ENCODE results near the gene PLCB1. TPM values are rescaled to one million over a fixed set of nuclear protein-coding genes. Genes with fewer than 3 reads are reported as not detected.

Gene PLCB1
- total RNA-seq, 4 donors from 2014 or later: 13.5 to 110 (median 30.4) TPM

DNA sequence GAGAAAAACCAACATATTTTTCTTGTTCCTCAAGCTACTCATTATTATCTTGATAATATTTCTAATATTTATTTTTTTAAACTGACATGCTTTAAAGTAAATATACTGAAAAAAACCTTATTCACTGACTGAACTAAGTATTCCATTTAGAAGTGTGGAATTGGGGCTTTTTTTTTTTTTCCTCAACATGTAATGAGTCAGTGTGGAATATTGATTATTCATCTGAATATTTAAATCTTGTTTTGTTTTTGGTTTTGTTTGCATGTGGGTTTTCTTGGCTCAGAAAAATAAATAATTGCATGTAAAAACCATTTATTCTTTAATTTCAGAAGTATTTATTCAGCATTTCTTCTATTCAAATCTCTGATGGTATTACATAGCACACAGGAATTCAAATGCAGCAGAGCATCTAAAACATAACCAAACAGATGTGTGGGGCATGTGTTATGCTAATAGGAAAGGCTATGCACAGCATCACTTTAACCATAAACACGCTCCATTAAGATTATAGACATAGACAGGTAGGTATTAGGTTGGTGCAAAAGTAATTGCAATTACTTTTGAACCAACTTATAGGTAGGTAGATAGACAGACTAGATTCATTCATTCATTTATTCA lies 166.5 kb downstream of the PLCB1 start:
- DNase-seq: no peak
- Histone ChIP-seq H3K36me3 (no peaks in the 10 kb centered on the region), H3K4me3 (no peak overlapping the region), H3K9me3 (no peaks in the 10 kb centered on the region), H3K4me1 (no peaks in the 10 kb centered on the region), H3K27ac (no peak overlapping the region), H3K27me3 (no peaks in the 10 kb centered on the region)
- intact Hi-C loops (cut with DNase I; ENCODE audit: low total_unique reads): no loop called here
- TF ChIP-seq, protein P1, sequence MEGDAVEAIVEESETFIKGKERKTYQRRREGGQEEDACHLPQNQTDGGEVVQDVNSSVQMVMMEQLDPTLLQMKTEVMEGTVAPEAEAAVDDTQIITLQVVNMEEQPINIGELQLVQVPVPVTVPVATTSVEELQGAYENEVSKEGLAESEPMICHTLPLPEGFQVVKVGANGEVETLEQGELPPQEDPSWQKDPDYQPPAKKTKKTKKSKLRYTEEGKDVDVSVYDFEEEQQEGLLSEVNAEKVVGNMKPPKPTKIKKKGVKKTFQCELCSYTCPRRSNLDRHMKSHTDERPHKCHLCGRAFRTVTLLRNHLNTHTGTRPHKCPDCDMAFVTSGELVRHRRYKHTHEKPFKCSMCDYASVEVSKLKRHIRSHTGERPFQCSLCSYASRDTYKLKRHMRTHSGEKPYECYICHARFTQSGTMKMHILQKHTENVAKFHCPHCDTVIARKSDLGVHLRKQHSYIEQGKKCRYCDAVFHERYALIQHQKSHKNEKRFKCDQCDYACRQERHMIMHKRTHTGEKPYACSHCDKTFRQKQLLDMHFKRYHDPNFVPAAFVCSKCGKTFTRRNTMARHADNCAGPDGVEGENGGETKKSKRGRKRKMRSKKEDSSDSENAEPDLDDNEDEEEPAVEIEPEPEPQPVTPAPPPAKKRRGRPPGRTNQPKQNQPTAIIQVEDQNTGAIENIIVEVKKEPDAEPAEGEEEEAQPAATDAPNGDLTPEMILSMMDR (IDR thresholded peaks at IDR 0.05): no peak
- TF ChIP-seq POLR2A (IDR thresholded peaks at IDR 0.05): no peak

DNA sequence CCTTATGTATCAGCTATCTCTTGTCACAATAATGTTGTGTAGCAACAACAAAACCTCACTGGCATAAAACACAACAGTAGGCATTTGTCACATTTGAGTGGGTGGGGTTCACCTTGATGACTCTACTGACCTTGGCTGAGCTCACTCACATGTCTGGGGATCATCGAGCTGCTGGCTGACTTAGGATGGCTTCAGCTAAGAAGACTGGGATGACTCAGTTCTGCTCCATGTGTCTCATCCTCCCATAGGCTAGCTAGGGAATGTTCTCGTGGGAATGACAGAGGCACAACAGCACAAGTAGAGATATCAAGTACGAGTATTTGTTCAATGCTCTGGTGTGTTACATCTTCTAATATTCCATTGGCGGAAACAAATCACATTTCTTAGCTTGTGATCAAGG lies 167.9 kb downstream of the PLCB1 start:
- no peaks in the 10 kb centered on the region for H3K4me1 ChIP-seq
- no peak overlapping the region for H3K4me3 ChIP-seq
- intact Hi-C loops (cut with DNase I; ENCODE audit: low total_unique reads): no loop called here
- no peak for TF ChIP-seq POLR2A (IDR thresholded peaks at IDR 0.05)
- TF ChIP-seq, protein P1 (IDR thresholded peaks at IDR 0.05): no peak
- DNase-seq: no peak
- H3K27ac ChIP-seq: no peak overlapping the region
- no peaks in the 10 kb centered on the region for H3K9me3 ChIP-seq
- no peaks in the 10 kb centered on the region for H3K27me3 ChIP-seq
- H3K36me3 ChIP-seq: no peaks in the 10 kb centered on the region

DNA sequence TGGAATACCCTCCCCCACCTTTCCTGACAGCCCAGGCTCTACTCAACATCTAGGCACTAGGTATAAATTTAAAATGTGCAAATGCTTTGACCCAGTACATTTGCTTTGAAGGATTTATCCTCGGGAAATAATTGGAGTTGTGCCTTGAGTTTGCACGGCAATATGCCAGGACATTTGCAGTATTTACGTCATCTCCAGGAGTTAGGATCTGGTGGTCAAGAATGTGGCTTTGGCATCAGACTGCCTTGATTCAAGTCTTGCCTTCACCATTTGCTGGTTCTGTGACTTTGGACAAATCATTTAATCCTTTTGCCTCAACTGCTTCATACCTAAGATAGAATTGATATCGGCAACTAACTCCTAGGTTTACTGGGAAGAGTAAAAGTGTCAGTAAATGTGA lies 169.6 kb downstream of the PLCB1 start:
- Histone ChIP-seq H3K27me3 (no peaks in the 10 kb centered on the region), H3K4me3 (no peak overlapping the region), H3K4me1 (no peaks in the 10 kb centered on the region), H3K27ac (no peak overlapping the region), H3K36me3 (no peaks in the 10 kb centered on the region), H3K9me3 (no peaks in the 10 kb centered on the region)
- TF ChIP-seq, protein P1 (IDR thresholded peaks at IDR 0.05): no peak
- TF ChIP-seq POLR2A (IDR thresholded peaks at IDR 0.05): no peak
- intact Hi-C loops (cut with DNase I; ENCODE audit: low total_unique reads): no loop called here
- DNase-seq: peak in 1 of 2 donors; percentile 23

DNA sequence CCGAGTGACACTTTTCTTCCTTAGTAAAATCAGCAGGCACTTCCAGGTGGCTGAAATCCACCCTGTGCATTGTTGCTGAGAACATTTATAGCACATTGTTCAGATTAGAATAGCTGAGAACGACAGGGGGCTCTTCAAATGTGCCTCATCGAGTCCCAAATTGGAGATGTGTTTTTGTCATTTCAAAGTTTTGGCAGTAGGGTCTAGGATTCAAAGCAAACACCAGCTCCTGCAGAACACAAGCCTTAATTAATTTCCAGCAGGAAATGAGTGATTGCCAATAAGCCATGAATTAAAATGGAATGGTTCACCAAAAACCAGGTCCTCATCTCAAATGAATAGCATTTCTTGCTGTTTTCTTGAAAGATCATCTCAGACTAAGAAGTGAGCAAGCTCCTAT lies 171.6 kb downstream of the PLCB1 start:
- Histone ChIP-seq H3K4me1 (no peaks in the 10 kb centered on the region), H3K27me3 (no peaks in the 10 kb centered on the region), H3K36me3 (no peaks in the 10 kb centered on the region), H3K27ac (no peak overlapping the region), H3K4me3 (no peak overlapping the region), H3K9me3 (no peaks in the 10 kb centered on the region)
- TF ChIP-seq POLR2A (IDR thresholded peaks at IDR 0.05): no peak
- TF ChIP-seq, protein P1 (IDR thresholded peaks at IDR 0.05): no peak
- intact Hi-C loops (cut with DNase I; ENCODE audit: low total_unique reads): no loop called here
- no peak for DNase-seq

DNA sequence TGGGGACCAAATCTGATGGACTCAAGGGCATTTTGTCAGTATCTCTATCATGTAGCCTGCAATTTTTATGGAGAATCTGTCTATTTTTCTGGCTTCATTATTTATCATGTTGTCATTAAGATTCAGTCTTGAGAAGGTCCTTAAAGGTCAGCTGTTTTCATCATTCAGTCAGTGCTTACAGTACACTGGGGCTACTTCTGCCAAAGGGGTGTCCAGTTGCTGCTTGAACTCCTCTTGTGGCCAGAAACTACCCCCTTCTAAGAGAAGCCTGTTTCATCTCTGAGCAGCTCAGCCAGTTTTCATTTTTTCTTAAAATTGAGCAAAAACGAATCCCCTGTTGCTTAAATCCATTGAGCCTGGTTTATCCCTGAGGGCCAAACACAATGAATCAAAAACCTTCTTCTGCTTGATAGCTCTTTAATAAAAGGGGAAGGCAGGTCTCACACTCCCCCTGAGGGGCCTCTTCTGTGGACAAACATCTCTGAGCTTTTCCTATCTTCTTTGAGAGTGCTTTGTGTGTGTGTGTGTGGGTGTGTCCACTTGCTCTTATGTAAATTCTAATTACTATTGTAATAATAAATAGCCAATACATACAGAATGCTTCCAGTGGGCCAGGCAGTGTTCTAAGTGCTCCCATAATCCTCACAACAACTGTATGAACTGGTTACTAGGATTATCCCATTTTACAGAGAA lies 172.2 kb downstream of the PLCB1 start:
- Histone ChIP-seq H3K4me3 (no peak overlapping the region), H3K27me3 (no peaks in the 10 kb centered on the region), H3K27ac (no peak overlapping the region), H3K4me1 (no peaks in the 10 kb centered on the region), H3K9me3 (no peaks in the 10 kb centered on the region), H3K36me3 (no peaks in the 10 kb centered on the region)
- intact Hi-C loops (cut with DNase I; ENCODE audit: low total_unique reads): no loop called here
- TF ChIP-seq POLR2A (IDR thresholded peaks at IDR 0.05): no peak
- TF ChIP-seq, protein P1 (IDR thresholded peaks at IDR 0.05): no peak
- DNase-seq: no peak

Data from uterus (tissue), 4 donors.